HEK293 (cell line): ENCODE data around the gene AP2M1.

Experiments used
- CTCF ChIA-PET: fragments of 350-600 bp; formaldehyde crosslinking; extraction: SDS; loops from one replicate; lab custom pipeline; 2021; ENCODE audit warnings: antibody characterized with exemption; lab: Yijun Ruan, JAX
- POLR2A ChIA-PET: fragments of 300-600 bp; formaldehyde crosslinking; extraction: SDS; loops from one replicate; lab custom pipeline; 2020; ENCODE audit warnings: antibody characterized with exemption, inconsistent platforms; lab: Yijun Ruan, JAX
- H3K27ac ChIP-seq: fragments of 200-500 bp; sonication (Bioruptor generic); 2 replicates; pipeline ENCODE4 v1.5.1; 2014; ENCODE audit warnings: low read depth, low read length, control low read depth, inconsistent platforms; ENCODE audit errors: extremely low read depth
- H3K36me3 ChIP-seq, 2 experiments: fragments of 200-500 bp in 1 of 2; sonication (Bioruptor generic) in 1 of 2; 1 replicate in 1 of 2; 2 replicates in 1 of 2; pipeline ENCODE4 v1.5.1; 2014 to 2017; ENCODE audit warnings: inconsistent platforms in 2 of 2, low read length in 2 of 2; ENCODE audit not compliant: control insufficient read depth in 2 of 2, insufficient read depth in 1 of 2
- H3K4me1 ChIP-seq: fragments of 200-500 bp; sonication (Bioruptor generic); 2 replicates; pipeline ENCODE4 v1.5.1; 2014; ENCODE audit warnings: mild to moderate bottlenecking, low read length, inconsistent platforms; ENCODE audit not compliant: control insufficient read depth, insufficient read depth
- H3K4me3 ChIP-seq: 2 replicates; pipeline ENCODE4 v1.5.1; 2011; ENCODE audit warnings: low read depth, mild to moderate bottlenecking, control low read depth, low read length, moderate library complexity
- H3K9me3 ChIP-seq: fragments of 200-500 bp; sonication (Bioruptor generic); 2 replicates; pipeline ENCODE4 v1.5.1; 2014; ENCODE audit warnings: low read depth, low read length, inconsistent platforms; ENCODE audit not compliant: control insufficient read depth, insufficient read depth
- GLIS2 ChIP-seq: fragments of 450-650 bp; formaldehyde crosslinking; IDR thresholded peaks from 2 replicates; pipeline ENCODE4 v1.5.1; 2016; ENCODE audit warnings: missing biosample characterization, missing genetic modification characterization
- MZF1 ChIP-seq: fragments of 450-650 bp; formaldehyde crosslinking; IDR thresholded peaks from 2 replicates; pipeline ENCODE4 v1.5.1; 2017; ENCODE audit warnings: missing biosample characterization, missing genetic modification characterization, borderline replicate concordance
- PRDM1 ChIP-seq: fragments of 450-650 bp; formaldehyde crosslinking; IDR thresholded peaks from 2 replicates; pipeline ENCODE4; 2016; ENCODE audit warnings: missing biosample characterization, missing genetic modification characterization
- SP3 ChIP-seq: fragments of 450-650 bp; formaldehyde crosslinking; IDR thresholded peaks from 2 replicates; pipeline ENCODE4 v1.5.1; 2016; ENCODE audit warnings: missing biosample characterization, missing genetic modification characterization
- YY1 ChIP-seq: fragments of 450-650 bp; formaldehyde crosslinking; IDR thresholded peaks from 2 replicates; pipeline ENCODE4 v1.5.1; 2018; ENCODE audit warnings: missing biosample characterization, missing genetic modification characterization
- ZBTB11 ChIP-seq: fragments of 450-650 bp; formaldehyde crosslinking; conservative IDR thresholded peaks from 2 replicates; pipeline ENCODE4 v1.5.1; 2016; ENCODE audit warnings: low read depth, missing biosample characterization, missing genetic modification characterization
- ZNF132 ChIP-seq: fragments of 450-650 bp; formaldehyde crosslinking; IDR thresholded peaks from 2 replicates; pipeline ENCODE4 v1.5.1; 2017; ENCODE audit warnings: missing biosample characterization, missing genetic modification characterization, borderline replicate concordance
- ZNF223 ChIP-seq: fragments of 450-650 bp; formaldehyde crosslinking; IDR thresholded peaks from 2 replicates; pipeline ENCODE4 v1.5.1; 2016; ENCODE audit warnings: missing biosample characterization, missing genetic modification characterization
- ZNF248 ChIP-seq: fragments of 450-650 bp; formaldehyde crosslinking; IDR thresholded peaks from 2 replicates; pipeline ENCODE4 v1.5.1; 2017; ENCODE audit warnings: missing biosample characterization, missing genetic modification characterization
- ZNF350 ChIP-seq: fragments of 450-650 bp; formaldehyde crosslinking; IDR thresholded peaks from 2 replicates; pipeline ENCODE4 v1.5.0; 2017; ENCODE audit warnings: missing biosample characterization, mild to moderate bottlenecking, missing genetic modification characterization
- ZNF394 ChIP-seq: fragments of 450-650 bp; formaldehyde crosslinking; IDR thresholded peaks from 2 replicates; pipeline ENCODE4 v1.5.1; 2016; ENCODE audit warnings: missing biosample characterization, missing genetic modification characterization, mild to moderate bottlenecking, moderate library complexity, borderline replicate concordance
- ZNF473 ChIP-seq: fragments of 450-650 bp; formaldehyde crosslinking; IDR thresholded peaks from 2 replicates; pipeline ENCODE4 v1.5.1; 2017; ENCODE audit warnings: missing biosample characterization, missing genetic modification characterization
- ZNF513 ChIP-seq: fragments of 450-650 bp; IDR thresholded peaks from 2 replicates; pipeline ENCODE4 v1.5.1; 2018; ENCODE audit warnings: missing biosample characterization, missing genetic modification characterization
- ZNF530 ChIP-seq: fragments of 450-650 bp; formaldehyde crosslinking; IDR thresholded peaks from 2 replicates; pipeline ENCODE4 v1.5.1; 2016; ENCODE audit warnings: low read depth, missing biosample characterization, missing genetic modification characterization
- ZNF621 ChIP-seq: fragments of 450-650 bp; formaldehyde crosslinking; IDR thresholded peaks from 2 replicates; pipeline ENCODE4 v1.5.1; 2017; ENCODE audit warnings: missing biosample characterization, missing genetic modification characterization
- ZNF654 ChIP-seq: fragments of 450-650 bp; formaldehyde crosslinking; IDR thresholded peaks from 2 replicates; pipeline ENCODE4 v1.5.1; 2016; ENCODE audit warnings: low read depth, missing biosample characterization, missing genetic modification characterization
- ZNF701 ChIP-seq: fragments of 450-650 bp; formaldehyde crosslinking; IDR thresholded peaks from 2 replicates; pipeline ENCODE4 v1.5.1; 2016; ENCODE audit warnings: missing biosample characterization, missing genetic modification characterization
- ZNF76 ChIP-seq: fragments of 450-650 bp; formaldehyde crosslinking; IDR thresholded peaks from 2 replicates; pipeline ENCODE4; 2016; ENCODE audit warnings: low read depth, missing biosample characterization, missing genetic modification characterization, borderline replicate concordance
- ZNF777 ChIP-seq: fragments of 450-650 bp; formaldehyde crosslinking; IDR thresholded peaks from 2 replicates; pipeline ENCODE4 v1.5.1; 2017; ENCODE audit warnings: missing biosample characterization, missing genetic modification characterization, borderline replicate concordance
- ZNF791 ChIP-seq: fragments of 450-650 bp; formaldehyde crosslinking; IDR thresholded peaks from 2 replicates; pipeline ENCODE4 v1.5.1; 2016; ENCODE audit warnings: missing biosample characterization, missing genetic modification characterization
- ZNF830 ChIP-seq: fragments of 450-650 bp; IDR thresholded peaks from 2 replicates; pipeline ENCODE4 v1.5.0; 2018; ENCODE audit warnings: missing biosample characterization, missing genetic modification characterization, low read depth, mild to moderate bottlenecking, moderate library complexity
- TF ChIP-seq, protein P1 (sequence below): fragments of 450-650 bp; formaldehyde crosslinking; IDR thresholded peaks from 2 replicates; pipeline ENCODE4 v1.5.1; 2017; ENCODE audit warnings: missing biosample characterization, missing genetic modification characterization
- TF ChIP-seq, protein P2 (sequence below): fragments of 450-650 bp; formaldehyde crosslinking; IDR thresholded peaks from 2 replicates; pipeline ENCODE4 v1.5.1; 2016; ENCODE audit warnings: missing biosample characterization, missing genetic modification characterization

AP2M1 gene

GRCh38 chr3:184177331-184177731, 2.7 kb downstream of the AP2M1 start:
- Histone ChIP-seq H3K9me3 (no peaks in the 10 kb centered on the region), H3K27ac (peak overlapping the region; percentile 78; the same call in 1 of the 2 replicates), H3K4me3 (no peak overlapping the region), H3K36me3 (peaks cover 8 to 63% of the 10 kb centered on the region in 2 experiments; a peak in 2 of 3 replicates), H3K4me1 (peaks cover 3% of the 10 kb centered on the region; the same call in 1 of the 2 replicates)
- ChIA-PET POLR2A (interaction anchor here (0.7 to 2.4 kb wide), 5 partner anchors 9 to 72 kb away, joined by 3 to 34 read pairs (median 6); partner anchors contain the start of genes ABCF3, DVL3, EEF1AKMT4 and EIF2B5), CTCF (no interaction called here)
- TF ChIP-seq ZNF701 (tag by site-specific recombination) = no peak
- TF ChIP-seq YY1 (tag by site-specific recombination) = no peak
- no peak for TF ChIP-seq ZNF791 (tag by site-specific recombination)
- no peak for TF ChIP-seq ZNF621 (tag by site-specific recombination)
- TF ChIP-seq ZNF132 (tag by site-specific recombination) = no peak
- no peak for TF ChIP-seq MZF1 (tag by site-specific recombination)
- no peak for TF ChIP-seq ZNF76 (tag by site-specific recombination)
- TF ChIP-seq, protein P1, sequence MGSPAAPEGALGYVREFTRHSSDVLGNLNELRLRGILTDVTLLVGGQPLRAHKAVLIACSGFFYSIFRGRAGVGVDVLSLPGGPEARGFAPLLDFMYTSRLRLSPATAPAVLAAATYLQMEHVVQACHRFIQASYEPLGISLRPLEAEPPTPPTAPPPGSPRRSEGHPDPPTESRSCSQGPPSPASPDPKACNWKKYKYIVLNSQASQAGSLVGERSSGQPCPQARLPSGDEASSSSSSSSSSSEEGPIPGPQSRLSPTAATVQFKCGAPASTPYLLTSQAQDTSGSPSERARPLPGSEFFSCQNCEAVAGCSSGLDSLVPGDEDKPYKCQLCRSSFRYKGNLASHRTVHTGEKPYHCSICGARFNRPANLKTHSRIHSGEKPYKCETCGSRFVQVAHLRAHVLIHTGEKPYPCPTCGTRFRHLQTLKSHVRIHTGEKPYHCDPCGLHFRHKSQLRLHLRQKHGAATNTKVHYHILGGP = no peak
- TF ChIP-seq ZNF248 (tag by site-specific recombination) = no peak
- no peak for TF ChIP-seq ZNF530
- TF ChIP-seq PRDM1 = no peak
- no peak for TF ChIP-seq ZBTB11 (tag by site-specific recombination)
- no peak for TF ChIP-seq ZNF654 (tag by site-specific recombination)
- TF ChIP-seq ZNF394 (tag by site-specific recombination) = no peak

DNA sequence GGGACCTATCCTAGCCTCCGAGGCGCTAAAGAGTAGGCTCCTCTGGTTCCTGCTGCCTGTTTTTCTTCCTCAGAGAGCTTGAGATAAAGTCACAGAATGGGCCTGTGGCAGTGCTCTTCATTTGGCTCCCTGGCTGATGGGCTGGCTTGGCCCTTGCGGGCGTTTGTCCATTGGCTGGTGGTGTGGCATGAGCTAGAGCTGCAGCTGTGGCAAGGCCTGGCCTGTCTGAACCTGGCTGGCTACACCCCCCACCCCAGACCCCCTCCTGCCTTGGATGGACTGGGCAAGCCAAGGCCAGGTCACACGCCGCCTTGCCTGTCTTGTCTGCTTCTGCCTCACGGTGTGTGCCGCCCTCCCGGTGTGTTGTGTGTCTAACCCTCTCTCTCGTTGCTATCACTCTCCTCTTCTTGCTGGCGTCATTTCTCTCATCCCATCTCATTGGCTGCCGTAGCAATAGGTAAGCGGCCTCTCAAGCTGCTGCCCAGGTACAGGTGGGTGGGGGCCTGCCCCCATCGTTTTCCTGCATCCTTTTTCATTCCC, 3.2 kb downstream of the AP2M1 start:
- no peaks in the 10 kb centered on the region for H3K9me3 ChIP-seq
- ChIA-PET POLR2A (interaction anchor here (2.4 kb wide), 1 partner anchor 8 kb away, joined by 34 read pairs; the partner anchor contains the start of gene ABCF3), CTCF (interaction anchor here (0.5 to 1.1 kb wide), 2 partner anchors 48 to 72 kb away, joined by 3 read pairs; no protein-coding TSS in a partner anchor)
- H3K4me3 ChIP-seq = no peak overlapping the region
- H3K36me3 ChIP-seq = peaks cover 8 to 64% of the 10 kb centered on the region in 2 experiments; a peak in 2 of 3 replicates
- 0 out of 2 replicates have a peak overlapping the region, but pooled peaks have one; percentile 32 for H3K27ac ChIP-seq
- H3K4me1 ChIP-seq = peaks cover 3% of the 10 kb centered on the region; the same call in 1 of the 2 replicates
- TF ChIP-seq SP3 (tag by site-specific recombination) (no peak), ZNF777 (no peak), ZNF513 (tag by site-specific recombination) (no peak), ZNF830 (tag by site-specific recombination) (no peak), ZNF473 (tag by site-specific recombination) (no peak), ZNF223 (no peak), ZNF350 (tag by site-specific recombination) (no peak), GLIS2 (no peak)
- TF ChIP-seq, protein P2, sequence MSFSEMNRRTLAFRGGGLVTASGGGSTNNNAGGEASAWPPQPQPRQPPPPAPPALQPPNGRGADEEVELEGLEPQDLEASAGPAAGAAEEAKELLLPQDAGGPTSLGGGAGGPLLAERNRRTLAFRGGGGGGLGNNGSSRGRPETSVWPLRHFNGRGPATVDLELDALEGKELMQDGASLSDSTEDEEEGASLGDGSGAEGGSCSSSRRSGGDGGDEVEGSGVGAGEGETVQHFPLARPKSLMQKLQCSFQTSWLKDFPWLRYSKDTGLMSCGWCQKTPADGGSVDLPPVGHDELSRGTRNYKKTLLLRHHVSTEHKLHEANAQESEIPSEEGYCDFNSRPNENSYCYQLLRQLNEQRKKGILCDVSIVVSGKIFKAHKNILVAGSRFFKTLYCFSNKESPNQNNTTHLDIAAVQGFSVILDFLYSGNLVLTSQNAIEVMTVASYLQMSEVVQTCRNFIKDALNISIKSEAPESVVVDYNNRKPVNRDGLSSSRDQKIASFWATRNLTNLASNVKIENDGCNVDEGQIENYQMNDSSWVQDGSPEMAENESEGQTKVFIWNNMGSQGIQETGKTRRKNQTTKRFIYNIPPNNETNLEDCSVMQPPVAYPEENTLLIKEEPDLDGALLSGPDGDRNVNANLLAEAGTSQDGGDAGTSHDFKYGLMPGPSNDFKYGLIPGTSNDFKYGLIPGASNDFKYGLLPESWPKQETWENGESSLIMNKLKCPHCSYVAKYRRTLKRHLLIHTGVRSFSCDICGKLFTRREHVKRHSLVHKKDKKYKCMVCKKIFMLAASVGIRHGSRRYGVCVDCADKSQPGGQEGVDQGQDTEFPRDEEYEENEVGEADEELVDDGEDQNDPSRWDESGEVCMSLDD (tag by site-specific recombination) = no peak
